ENCODE data around the gene ELOA.

DNA sequence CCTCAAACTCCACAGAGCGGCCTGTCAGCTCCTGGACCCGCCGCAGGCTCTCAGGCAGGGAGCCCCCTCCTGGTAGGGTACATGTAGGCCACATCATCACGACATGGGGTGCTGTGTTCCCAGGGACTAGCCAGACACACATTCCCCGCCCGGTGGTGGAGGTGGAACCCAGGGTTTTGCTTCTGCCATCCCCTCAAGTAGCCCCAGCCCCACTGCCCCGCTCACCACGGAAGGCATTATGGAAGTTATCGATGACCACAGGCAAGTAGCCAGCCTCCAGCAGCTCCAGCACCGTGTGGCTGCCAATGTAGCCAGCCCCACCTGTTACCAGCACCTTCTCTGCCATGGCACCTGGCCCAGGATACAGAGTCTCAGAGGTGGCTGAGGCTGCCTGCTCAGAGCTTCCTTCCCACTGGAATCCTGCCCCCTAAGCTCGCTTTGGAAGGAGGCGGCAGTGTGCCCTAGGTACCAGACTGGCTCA is 55.4 kb downstream of the ELOA start:
- TF ChIP-seq YY1 (IDR thresholded peaks at IDR 0.05; ENCODE audit: insufficient read depth, insufficient read length) (no peak), ZNF274 (IDR thresholded peaks at IDR 0.05; ENCODE audit: low read depth, low read length) (no peak)

Measured in NT2/D1 (cell line).